Osteocyte (in vitro differentiated cells): ENCODE measurements around the gene TGFBR3. TPM values are rescaled to one million over a fixed set of nuclear protein-coding genes. Genes with fewer than 3 reads are reported as not detected.

Experiments
- DNase-seq: peaks from one replicate; pipeline ENCODE4 v3.0.0; 2021; ENCODE audit warnings: mixed read lengths; ENCODE audit not compliant: unreplicated experiment; ENCODE audit errors: extremely low spot score
- H3K27ac Mint-ChIP-seq: one replicate; pipeline ENCODE4 v1.8.0; 2021; ENCODE audit warnings: mild to moderate bottlenecking, mixed read lengths; ENCODE audit not compliant: unreplicated experiment
- H3K27me3 Mint-ChIP-seq: one replicate; pipeline ENCODE4 v1.8.0; 2021; ENCODE audit warnings: mixed read lengths; ENCODE audit not compliant: unreplicated experiment
- H3K36me3 Mint-ChIP-seq: one replicate; pipeline ENCODE4 v1.8.0; 2021; ENCODE audit warnings: mixed read lengths; ENCODE audit not compliant: unreplicated experiment
- H3K4me1 Mint-ChIP-seq: one replicate; pipeline ENCODE4 v1.8.0; 2021; ENCODE audit warnings: mixed read lengths; ENCODE audit not compliant: unreplicated experiment
- H3K4me3 Mint-ChIP-seq: one replicate; pipeline ENCODE4 v1.8.0; 2021; ENCODE audit warnings: mild to moderate bottlenecking, moderate library complexity, mixed read lengths; ENCODE audit not compliant: unreplicated experiment
- H3K9me3 Mint-ChIP-seq: one replicate; pipeline ENCODE4 v1.8.0; 2021; ENCODE audit warnings: mixed read lengths; ENCODE audit not compliant: unreplicated experiment
- long read RNA-seq: library from polyadenylated mRNA; unstranded; transcript quantifications from one replicate; pipeline ENCODE4 v2.0.0, GENCODE V29; 2021
- total RNA-seq: library from RNA; stranded (reverse); gene quantifications from 2 replicates; pipeline ENCODE4 v1.2.1, GENCODE V29; 2021
- TF ChIP-seq, protein P1 (sequence below): fragments of 200-600 bp; sonication (generic); IDR thresholded peaks from 2 replicates; pipeline ENCODE4 v1.5.0; 2021; ENCODE audit warnings: antibody characterized with exemption, mild to moderate bottlenecking, moderate library complexity

The TGFBR3 gene
- 14.1 and 17.2 TPM in 2 replicates for total RNA-seq
- long read RNA-seq, partial matches to known transcripts, result 7 of 11 reads
- long read RNA-seq, other reads (novel, unspliced or antisense), result 3 of 11 reads

DNA sequence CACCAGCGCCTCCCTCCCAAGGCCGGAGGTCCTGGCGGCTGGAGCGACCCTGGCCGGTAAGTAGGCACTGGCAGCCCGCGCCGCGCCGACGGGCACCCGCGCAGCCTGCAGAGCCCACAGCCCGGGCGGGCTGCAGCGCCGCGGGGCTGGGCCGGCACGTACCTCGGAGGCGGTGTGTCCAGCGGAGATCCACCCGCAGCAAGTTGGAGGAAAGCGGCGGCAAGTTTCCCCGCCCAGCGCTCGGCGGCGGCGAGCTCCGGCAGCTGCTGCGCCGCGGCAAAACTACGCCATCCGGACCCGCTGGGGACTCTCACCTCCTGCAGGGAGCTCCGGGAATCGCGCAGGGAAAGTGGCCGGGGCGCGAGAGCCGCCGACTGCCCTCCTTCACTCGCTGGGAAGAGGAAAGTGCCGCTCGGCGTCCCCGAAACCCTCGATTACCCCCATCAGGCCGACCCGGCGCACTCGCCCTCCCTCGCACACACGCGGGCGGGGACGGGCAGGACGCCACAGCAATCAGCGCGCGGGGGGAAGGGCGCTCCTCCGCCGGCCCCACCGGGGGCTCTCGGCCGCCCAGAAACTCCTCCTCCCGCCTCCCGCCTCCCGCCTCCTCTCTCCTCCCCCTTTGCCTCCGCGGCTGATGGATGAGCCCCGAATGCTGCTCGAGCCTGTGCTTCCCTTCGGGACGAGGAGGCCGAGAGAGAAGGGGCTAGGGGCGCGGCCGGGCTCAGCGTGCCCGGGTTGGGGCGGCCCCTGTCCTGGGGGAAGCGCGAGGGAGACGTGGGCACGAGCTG, at the start of gene TGFBR3:
TSS of gene TGFBR3 (minus strand) at position 436 of the 791 bp plus-strand sequence. CDS start 24,620 bp downstream, outside the sequence.
- Mint-ChIP-seq H3K27me3 (no peaks in the 10 kb centered on the region), H3K4me1 (peaks cover 31% of the 10 kb centered on the region), H3K4me3 (peak within 1 kb of the TSS; percentile 86), H3K9me3 (no peaks in the 10 kb centered on the region), H3K36me3 (no peaks in the 10 kb centered on the region), H3K27ac (peak within 1 kb of the TSS; percentile 79)
- DNase-seq, result peak; percentile 96
- TF ChIP-seq, protein P1, sequence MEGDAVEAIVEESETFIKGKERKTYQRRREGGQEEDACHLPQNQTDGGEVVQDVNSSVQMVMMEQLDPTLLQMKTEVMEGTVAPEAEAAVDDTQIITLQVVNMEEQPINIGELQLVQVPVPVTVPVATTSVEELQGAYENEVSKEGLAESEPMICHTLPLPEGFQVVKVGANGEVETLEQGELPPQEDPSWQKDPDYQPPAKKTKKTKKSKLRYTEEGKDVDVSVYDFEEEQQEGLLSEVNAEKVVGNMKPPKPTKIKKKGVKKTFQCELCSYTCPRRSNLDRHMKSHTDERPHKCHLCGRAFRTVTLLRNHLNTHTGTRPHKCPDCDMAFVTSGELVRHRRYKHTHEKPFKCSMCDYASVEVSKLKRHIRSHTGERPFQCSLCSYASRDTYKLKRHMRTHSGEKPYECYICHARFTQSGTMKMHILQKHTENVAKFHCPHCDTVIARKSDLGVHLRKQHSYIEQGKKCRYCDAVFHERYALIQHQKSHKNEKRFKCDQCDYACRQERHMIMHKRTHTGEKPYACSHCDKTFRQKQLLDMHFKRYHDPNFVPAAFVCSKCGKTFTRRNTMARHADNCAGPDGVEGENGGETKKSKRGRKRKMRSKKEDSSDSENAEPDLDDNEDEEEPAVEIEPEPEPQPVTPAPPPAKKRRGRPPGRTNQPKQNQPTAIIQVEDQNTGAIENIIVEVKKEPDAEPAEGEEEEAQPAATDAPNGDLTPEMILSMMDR, result peak; percentile 61

DNA sequence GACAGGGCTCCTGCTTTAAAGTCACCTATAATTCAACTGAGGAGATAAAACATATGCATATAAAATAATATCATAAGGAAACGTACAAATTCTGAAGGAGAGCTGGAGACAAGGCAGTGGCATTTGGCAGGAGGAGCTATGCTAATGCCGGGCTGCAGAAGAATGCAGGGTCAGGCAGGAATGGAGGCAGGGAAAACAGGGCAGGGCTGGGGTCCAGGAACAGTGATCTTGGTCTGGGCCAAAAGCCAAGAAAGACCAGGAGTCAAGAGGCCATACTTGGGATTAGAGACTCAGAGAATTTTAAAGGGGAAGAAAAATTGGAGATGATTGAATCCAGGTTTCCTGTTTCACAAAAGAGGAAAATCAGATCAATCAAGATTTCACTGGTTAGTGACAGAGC, 43.3 kb upstream of the TGFBR3 start:
- H3K27ac Mint-ChIP-seq, result peak overlapping the region; percentile 40
- no peak for DNase-seq
- H3K4me1 Mint-ChIP-seq, result peaks cover 21% of the 10 kb centered on the region
- H3K9me3 Mint-ChIP-seq, result no peaks in the 10 kb centered on the region
- no peak overlapping the region for H3K4me3 Mint-ChIP-seq
- H3K27me3 Mint-ChIP-seq, result no peaks in the 10 kb centered on the region
- TF ChIP-seq, protein P1, result no peak
- no peaks in the 10 kb centered on the region for H3K36me3 Mint-ChIP-seq

DNA sequence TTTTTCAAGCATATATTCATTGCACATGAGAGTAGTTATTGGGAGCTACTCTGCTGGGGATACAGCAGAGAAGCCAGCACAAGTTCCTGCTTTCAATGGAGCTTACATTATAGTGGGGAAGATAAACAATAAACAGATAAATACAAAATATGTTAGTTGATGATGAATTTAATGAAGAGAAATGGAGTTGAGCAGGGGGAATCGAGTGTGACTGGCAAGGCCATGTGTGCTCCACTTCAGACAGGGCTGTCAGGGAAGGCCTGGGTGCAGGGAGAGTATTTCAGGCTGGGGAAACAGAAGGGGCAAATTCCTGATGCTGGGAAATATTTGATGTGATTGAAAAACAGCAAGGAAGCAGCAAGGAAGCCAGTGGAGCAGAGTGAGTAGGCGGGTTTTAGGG, 42.1 kb upstream of the TGFBR3 start:
- no peak overlapping the region for H3K4me3 Mint-ChIP-seq
- TF ChIP-seq, protein P1, result no peak
- H3K36me3 Mint-ChIP-seq, result no peaks in the 10 kb centered on the region
- no peaks in the 10 kb centered on the region for H3K27me3 Mint-ChIP-seq
- H3K4me1 Mint-ChIP-seq, result peaks cover 27% of the 10 kb centered on the region
- no peak overlapping the region for H3K27ac Mint-ChIP-seq
- no peaks in the 10 kb centered on the region for H3K9me3 Mint-ChIP-seq
- no peak for DNase-seq

DNA sequence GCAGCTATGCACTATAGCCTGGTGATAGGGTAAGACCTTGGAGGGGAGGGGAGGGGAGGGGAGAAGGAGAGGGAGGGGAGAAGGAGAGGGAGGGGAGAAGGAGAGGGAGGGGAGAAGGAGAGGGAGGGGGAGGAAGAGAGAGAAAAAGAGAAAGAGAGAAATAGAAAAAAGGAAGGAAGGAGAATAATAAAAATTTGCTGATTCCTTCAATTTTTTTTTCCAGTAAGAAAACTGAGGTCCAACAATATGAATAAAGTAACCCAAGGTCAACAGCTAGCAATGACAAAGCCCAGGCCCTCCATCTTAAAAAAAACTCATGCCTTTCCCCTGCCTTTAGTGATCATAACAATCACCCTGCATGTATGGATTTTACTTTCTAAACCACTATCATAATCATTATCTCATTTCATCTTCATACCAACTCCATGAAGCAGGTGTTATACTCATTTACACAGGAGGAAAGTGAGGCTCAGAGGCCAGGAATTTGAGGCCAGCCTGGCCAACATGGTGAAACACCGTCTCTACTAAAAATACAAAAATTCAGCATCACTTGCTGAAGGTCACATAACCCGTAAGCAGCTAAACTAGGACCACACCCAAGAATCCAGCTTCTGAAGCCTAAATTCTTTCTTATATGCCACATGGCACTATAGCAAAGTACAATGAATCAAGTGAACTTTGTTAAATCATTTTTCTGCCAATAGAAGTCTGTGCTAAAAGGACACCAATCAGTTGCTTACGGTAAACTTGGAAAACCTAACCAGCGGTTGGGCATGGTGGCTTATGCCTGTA, 39.9 kb upstream of the TGFBR3 start:
- H3K4me1 Mint-ChIP-seq, result peaks cover 27% of the 10 kb centered on the region
- no peaks in the 10 kb centered on the region for H3K27me3 Mint-ChIP-seq
- no peak overlapping the region for H3K27ac Mint-ChIP-seq
- TF ChIP-seq, protein P1, result no peak
- no peaks in the 10 kb centered on the region for H3K9me3 Mint-ChIP-seq
- DNase-seq, result no peak
- H3K36me3 Mint-ChIP-seq, result no peaks in the 10 kb centered on the region
- no peak overlapping the region for H3K4me3 Mint-ChIP-seq

DNA sequence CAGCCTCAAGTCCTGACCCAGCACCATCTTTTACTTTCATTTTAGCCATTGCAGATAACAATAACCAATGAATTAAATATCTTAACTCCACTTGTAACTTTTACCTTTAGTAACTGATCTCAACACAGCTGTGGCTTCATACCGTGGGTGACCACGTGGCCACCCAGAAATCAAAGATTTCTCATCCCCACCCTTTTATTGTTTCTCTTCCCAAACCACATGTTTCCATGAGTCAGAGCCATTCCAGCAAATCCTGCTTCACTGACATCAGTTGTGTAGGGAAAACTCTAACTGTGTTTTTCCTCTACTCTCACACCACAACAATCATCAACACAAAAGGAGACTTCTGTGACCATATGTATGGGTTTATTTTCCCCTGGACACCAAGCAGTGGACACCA, 38.2 kb upstream of the TGFBR3 start:
- Mint-ChIP-seq H3K36me3 (no peaks in the 10 kb centered on the region), H3K9me3 (no peaks in the 10 kb centered on the region), H3K4me1 (peaks cover 32% of the 10 kb centered on the region), H3K27ac (peak overlapping the region; percentile 51), H3K27me3 (no peaks in the 10 kb centered on the region), H3K4me3 (peak overlapping the region; percentile 20)
- TF ChIP-seq, protein P1, result no peak
- no peak for DNase-seq
